Inflammatory macrophage treated with lipopolysaccharide for 4 hours (primary cell): Measurements from ENCODE around the gene SH3PXD2A.
A peak's percentile ranks its signal among the peaks of the same experiment; 100 is the strongest.

Experiments
- DNase-seq: peaks from one replicate; pipeline ENCODE4 v3.0.0-alpha.2; 2020

Gene SH3PXD2A

GRCh38 chr10:103849880-103850571 is 5.3 kb downstream of the SH3PXD2A start:
- peak; percentile 82 for DNase-seq

GRCh38 chr10:103849212-103849877 is 6.0 kb downstream of the SH3PXD2A start:
- DNase-seq = no peak

GRCh38 chr10:103847909-103848468 is 7.4 kb downstream of the SH3PXD2A start:
- no peak for DNase-seq

- DNase-seq = no peak
Measured at GRCh38 chr10:103847346-103847745, 8.0 kb downstream of the SH3PXD2A start.

- peak; percentile 50 for DNase-seq
Measured at GRCh38 chr10:103845972-103846371, 9.4 kb downstream of the SH3PXD2A start.

GRCh38 chr10:103845346-103845745 is 10.0 kb downstream of the SH3PXD2A start:
- DNase-seq = peak; percentile 71

GRCh38 chr10:103843854-103844570 is 11.4 kb downstream of the SH3PXD2A start:
- no peak for DNase-seq

- DNase-seq = no peak
Measured at GRCh38 chr10:103843045-103843444, 12.3 kb downstream of the SH3PXD2A start.

GRCh38 chr10:103842605-103843004 is 12.8 kb downstream of the SH3PXD2A start:
- no peak for DNase-seq

- DNase-seq = no peak
Measured at GRCh38 chr10:103841519-103841918, 13.9 kb downstream of the SH3PXD2A start.

- no peak for DNase-seq
Measured at GRCh38 chr10:103840740-103841070, 14.7 kb downstream of the SH3PXD2A start.

GRCh38 chr10:103839872-103840739 is 15.3 kb downstream of the SH3PXD2A start:
- no peak for DNase-seq

GRCh38 chr10:103839519-103839871 is 15.9 kb downstream of the SH3PXD2A start:
- DNase-seq = no peak

- no peak for DNase-seq
Measured at GRCh38 chr10:103838862-103839518, 16.4 kb downstream of the SH3PXD2A start.

GRCh38 chr10:103838070-103838395 is 17.3 kb downstream of the SH3PXD2A start:
- DNase-seq = no peak

- no peak for DNase-seq
Measured at GRCh38 chr10:103837370-103838069, 17.9 kb downstream of the SH3PXD2A start.

GRCh38 chr10:103836861-103837260 is 18.5 kb downstream of the SH3PXD2A start:
- no peak for DNase-seq

- DNase-seq = no peak
Measured at GRCh38 chr10:103836273-103836672, 19.1 kb downstream of the SH3PXD2A start.

- no peak for DNase-seq
Measured at GRCh38 chr10:103835096-103836050, 20.0 kb downstream of the SH3PXD2A start.

- no peak for DNase-seq
Measured at GRCh38 chr10:103834436-103835095, 20.8 kb downstream of the SH3PXD2A start.
